Loucy (cell line): Measurements from ENCODE around the gene CIROP.

Experiments used
- EZH2phosphoT487 ChIP-seq: fragments of 200-600 bp; IDR thresholded peaks from 2 replicates; pipeline ENCODE4 v1.6.1; 2018; ENCODE audit warnings: antibody characterized with exemption, mild to moderate bottlenecking, moderate library complexity, borderline replicate concordance
- TF ChIP-seq, protein P1 (sequence below): fragments of 200-600 bp; sonication (generic); conservative IDR thresholded peaks from 2 replicates; pipeline ENCODE4 v1.5.1; 2014; ENCODE audit warnings: mild to moderate bottlenecking, antibody characterized with exemption, low read length

DNA sequence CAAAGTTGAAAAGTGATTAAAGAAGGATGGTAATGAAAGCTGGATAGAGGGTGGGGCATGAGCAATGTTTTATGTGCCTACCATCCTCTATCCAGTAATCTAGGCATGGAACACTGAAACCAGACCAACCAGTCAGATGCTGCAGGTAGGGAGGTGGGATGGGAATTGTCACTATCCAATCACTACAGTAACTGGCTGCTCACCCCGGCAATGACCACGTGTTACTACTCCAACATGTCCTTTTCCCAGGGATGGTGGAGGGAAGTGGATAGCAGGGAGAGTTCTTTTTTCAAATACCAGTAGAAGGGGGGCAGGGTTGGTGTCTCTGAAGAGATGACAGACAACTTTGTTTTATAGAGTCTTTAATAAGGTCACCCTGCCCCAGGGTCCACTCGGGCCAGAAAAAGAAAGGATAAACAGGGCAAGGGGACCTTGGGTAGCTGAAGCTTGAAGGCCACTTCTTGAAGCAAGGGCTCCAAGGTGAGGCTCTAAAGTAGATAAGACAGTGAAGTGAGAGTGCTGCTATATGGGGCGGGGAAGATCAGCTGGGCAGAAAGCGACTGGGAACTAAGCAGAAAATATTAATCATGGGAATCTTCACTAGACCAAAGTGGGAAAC lies 32.8 kb downstream of the CIROP start:
- TF ChIP-seq, protein P1, sequence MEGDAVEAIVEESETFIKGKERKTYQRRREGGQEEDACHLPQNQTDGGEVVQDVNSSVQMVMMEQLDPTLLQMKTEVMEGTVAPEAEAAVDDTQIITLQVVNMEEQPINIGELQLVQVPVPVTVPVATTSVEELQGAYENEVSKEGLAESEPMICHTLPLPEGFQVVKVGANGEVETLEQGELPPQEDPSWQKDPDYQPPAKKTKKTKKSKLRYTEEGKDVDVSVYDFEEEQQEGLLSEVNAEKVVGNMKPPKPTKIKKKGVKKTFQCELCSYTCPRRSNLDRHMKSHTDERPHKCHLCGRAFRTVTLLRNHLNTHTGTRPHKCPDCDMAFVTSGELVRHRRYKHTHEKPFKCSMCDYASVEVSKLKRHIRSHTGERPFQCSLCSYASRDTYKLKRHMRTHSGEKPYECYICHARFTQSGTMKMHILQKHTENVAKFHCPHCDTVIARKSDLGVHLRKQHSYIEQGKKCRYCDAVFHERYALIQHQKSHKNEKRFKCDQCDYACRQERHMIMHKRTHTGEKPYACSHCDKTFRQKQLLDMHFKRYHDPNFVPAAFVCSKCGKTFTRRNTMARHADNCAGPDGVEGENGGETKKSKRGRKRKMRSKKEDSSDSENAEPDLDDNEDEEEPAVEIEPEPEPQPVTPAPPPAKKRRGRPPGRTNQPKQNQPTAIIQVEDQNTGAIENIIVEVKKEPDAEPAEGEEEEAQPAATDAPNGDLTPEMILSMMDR, result no peak
- TF ChIP-seq EZH2phosphoT487, result no peak
